Measurements from ENCODE around the gene PPP2R5B.
A peak's percentile ranks its signal among the peaks of the same experiment; 100 is the strongest.

The PPP2R5B gene

DNA sequence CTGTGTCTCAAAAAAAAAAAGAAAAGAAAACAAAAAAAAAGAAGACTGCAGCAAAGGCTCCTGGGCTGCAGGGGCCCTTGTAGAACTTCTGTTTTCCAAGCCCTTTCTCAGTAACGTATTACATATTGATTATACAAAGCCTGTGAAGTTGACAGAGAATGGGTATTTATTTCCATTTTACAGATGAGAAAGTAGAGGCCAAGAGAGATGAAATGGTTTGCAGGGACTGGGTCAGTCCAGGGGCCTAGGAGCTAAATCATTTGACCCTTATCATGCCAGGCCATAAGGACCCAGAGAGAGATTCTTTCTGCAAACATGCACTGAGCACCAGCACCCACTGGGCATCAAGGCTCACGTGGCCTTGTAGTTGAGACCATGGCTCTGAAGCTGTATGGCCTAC lies 4.5 kb downstream of the PPP2R5B start:
- DNase-seq (ENCODE audit: low read depth in 2 of 2) = no peak

DNA sequence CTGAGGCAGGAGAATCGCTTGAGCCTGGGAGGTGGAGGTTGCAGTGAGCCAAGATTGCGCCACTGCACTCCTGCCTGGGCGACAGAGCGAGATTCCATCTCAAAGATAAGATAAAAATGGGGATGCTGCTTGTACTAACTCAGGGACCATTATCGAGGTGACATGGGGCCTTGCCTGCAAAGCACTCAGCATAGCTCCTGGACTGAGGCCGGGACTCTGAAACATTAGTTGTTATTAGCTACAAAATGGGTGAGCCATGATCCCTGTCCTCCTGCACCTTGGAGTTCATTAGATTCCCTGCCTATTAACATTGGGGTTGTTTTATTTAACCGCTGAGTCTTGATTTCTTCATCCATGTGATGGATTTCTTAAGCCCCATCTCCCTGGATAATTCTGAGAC lies 5.1 kb downstream of the PPP2R5B start:
- DNase-seq (ENCODE audit: low read depth in 2 of 2) = no peak

DNA sequence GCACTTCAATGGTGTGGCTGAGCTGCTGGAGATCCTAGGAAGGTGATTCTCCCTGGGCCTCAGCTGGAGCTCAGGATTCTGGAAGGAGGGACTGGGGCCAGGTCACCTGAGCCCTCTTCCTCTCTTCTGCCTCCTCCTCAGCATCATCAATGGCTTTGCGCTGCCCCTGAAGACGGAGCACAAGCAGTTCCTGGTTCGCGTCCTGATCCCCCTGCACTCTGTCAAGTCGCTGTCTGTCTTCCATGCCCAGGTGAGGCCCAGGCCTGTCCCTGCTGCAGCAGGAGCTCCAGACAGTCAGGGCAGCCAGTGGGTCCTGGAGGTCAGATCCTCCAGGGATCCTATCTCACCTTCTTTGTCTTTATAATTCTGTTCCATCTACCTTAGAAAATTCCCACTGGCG lies 5.9 kb downstream of the PPP2R5B start:
- DNase-seq (ENCODE audit: low read depth in 2 of 2) = no peak

DNA sequence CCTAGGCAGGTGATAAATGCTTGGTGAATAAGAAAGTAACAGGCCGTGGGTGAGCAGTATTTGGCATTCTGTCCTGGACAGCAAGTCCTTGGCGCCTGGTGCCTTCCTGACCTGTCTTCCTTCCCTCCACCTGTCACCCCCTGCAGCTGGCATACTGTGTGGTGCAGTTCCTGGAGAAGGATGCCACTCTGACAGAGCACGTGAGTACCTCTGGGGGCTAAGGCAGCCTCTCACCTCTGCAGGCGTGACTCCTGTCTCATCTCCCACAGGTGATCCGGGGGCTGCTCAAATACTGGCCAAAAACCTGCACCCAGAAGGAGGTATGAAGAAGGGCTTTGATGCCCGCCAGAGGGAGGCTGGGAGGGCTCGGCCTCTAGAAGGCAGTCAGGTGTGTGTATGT lies 6.8 kb downstream of the PPP2R5B start:
- DNase-seq (ENCODE audit: low read depth in 2 of 2) = no peak

DNA sequence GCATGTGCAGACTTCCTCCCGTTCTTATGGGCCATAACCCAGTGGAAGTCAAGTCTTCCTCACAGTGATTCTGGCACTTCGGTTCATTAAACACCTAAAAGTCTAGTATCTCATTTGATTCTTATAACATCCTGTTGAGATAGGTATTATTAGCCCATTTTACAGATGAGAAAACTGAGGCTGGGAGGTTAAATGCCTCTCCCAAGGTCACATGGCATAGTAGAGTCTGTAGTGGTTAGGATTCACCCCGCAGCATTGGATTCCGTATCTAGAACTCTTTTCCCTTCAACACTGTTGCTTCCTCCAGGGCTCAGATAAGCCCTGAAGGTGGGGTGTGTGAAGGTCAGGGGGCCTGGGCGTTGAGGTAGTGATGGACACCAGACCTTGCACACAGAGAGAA lies 7.8 kb downstream of the PPP2R5B start:
- no peak for DNase-seq (ENCODE audit: low read depth in 2 of 2)

DNA sequence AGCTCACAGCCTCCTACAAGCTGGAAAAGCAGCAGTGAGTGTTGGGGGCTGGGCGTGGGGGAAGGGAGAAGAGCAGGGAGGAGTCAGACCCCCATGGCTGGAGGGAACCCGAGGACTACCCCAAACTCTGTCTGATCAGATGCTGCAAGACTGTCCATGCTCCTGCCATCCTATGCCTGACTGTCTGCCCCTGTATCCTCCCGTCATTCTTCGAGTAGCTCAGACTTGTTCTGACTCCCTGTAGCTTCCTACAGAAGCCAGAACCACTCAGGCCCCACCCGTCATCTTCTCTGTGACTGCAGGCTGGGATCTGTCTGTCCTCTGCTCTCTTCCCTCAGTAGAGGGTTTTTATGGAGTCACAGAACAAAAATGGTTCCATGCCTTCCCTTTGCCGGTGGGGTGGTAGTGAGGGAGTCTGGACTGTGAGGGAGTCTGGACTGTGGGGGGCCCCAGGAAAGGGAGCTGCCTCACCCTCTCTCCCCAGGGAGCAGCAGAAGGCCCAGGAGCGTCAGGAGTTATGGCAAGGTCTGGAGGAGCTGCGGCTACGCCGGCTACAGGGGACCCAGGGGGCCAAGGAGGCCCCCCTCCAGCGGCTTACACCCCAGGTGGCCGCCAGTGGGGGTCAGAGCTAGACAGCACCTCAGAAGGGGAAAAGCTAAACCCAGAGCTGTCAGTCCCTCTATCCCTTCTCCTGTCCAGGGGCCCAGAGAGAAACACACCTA lies 8.9 kb downstream of the PPP2R5B start:
- DNase-seq (ENCODE audit: low read depth in 2 of 2) = no peak

DNA sequence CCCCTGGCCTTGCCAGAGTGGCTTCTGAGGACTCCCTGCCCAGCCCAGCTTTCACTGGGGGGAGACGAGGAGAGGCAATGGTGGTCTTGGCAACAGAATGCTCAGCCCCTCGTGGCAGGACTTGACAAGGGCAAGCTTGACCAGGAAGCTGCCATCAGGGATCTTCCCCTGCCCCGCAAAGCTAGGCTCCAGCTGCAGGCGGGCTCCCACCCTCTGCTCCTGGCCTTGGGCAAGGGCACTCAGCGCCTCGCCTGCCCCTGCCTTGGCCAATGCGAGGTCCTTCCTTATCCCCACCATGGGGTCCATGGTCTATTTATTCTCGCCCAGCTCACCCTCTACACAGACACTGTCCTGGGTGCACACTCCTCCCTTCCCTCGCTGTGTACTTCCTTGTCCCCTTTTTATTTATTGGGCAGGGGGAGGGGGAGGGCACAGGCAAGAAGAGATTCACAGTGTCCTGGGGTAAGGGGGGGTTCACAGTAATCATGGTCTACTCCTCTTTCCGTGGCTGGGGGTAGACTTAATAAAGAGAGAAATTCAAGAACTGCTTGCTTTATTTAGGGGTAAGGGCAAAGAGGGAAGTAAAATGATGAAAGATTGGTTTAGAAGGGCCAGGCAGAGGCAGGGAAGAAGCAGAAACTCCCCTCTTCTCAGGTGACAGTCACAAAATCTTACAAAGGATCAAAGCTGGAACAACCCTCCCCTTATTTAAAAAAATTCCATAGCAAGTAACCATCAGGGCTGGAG lies 9.6 kb downstream of the PPP2R5B start:
- no peak for DNase-seq (ENCODE audit: low read depth in 2 of 2)

DNA sequence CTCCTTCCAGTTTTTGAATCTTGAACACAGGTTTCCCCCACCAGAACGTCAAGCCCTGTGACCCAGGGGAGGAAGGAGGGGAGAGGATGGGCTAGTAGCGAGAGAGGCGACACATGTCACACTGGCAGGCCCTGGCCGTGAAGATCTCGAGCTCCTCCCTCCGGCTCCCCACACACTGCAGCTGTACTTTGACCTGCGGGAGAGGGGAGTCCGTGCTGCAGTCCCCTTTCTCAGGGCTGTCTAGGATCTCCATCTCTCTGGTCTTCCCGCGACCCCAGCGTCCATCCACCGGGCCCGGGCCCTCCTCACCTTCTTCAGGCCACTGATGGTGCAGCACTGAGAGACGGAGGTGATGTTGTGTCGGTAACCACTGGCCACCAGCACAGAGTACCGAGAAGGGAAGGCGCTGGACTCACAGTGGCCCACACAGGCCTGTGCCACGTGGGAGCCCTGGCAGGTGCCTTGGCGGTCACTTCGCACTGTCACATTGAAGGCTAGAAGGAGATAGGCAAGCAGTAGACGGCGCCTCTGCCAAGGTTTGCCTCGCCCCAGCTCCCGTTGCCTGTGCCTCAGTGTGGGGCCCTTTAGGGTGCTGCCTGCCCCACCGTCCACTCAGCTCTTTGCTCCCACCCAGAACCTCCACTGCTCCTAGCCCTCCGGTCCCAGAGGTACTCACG lies 10.3 kb downstream of the PPP2R5B start:
- DNase-seq (ENCODE audit: low read depth in 2 of 2) = no peak

DNA sequence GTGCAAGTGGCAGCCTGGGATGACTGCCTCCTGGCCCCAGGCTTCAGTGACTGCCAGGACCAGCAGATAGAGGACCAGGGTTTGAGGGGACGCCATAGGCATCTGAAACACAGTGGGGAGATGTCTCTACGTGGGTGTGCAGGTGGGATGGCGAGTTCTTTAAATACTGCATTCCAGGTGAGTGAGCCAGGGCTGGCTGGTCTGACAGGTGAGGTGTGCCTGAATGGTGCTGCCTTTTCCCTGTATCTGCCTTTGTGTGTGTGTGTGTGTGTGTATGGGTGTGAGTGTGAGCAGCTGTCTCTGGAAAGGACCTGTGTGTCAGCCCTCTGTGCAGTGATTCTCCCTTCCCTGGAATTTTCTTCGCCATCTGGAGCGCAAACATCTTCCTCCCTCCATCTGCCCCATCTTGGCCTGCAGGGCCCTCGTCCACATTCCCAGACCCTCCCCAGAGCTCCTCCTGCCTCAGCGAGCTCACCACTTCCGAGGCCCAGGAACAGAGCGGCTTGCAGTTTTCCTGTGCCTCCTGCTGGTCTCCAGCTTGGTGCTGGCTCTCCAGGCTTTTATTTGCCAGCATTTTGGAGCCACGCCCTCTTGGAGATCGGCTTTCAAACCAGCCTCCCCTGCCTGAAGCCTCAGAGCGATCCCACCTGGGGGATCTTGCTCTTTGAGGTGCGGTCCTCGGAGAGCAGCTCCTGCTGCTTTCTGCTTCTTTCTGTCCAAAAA lies 11.0 kb downstream of the PPP2R5B start, which contains the start of gene GPHA2:
Gene GPHA2 (minus strand): TSS at position 535 of the 723 bp plus-strand sequence. CDS start 433 bp downstream, at position 102.
- DNase-seq (ENCODE audit: low read depth in 2 of 2) = no peak

DNA sequence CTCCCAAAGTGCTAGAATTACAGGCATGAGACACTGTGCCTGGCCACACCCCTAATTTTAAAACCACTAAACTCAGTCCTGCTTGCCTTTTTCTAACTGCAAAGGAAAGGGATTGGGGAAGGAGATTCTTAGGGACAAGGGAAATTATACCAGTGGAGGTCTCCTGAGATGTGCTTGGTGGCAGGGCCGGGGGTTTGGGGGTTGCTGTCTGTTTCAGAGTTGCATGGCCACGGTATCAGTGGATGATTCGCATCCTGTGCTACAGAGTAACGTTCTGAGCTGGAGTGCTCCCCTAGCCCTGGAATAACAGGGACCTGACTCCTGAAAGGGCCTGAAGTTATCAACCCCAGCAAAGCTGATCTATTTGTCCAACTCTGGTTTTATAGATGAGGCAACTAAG lies 12.1 kb downstream of the PPP2R5B start:
- no peak for DNase-seq (ENCODE audit: low read depth in 2 of 2)

DNA sequence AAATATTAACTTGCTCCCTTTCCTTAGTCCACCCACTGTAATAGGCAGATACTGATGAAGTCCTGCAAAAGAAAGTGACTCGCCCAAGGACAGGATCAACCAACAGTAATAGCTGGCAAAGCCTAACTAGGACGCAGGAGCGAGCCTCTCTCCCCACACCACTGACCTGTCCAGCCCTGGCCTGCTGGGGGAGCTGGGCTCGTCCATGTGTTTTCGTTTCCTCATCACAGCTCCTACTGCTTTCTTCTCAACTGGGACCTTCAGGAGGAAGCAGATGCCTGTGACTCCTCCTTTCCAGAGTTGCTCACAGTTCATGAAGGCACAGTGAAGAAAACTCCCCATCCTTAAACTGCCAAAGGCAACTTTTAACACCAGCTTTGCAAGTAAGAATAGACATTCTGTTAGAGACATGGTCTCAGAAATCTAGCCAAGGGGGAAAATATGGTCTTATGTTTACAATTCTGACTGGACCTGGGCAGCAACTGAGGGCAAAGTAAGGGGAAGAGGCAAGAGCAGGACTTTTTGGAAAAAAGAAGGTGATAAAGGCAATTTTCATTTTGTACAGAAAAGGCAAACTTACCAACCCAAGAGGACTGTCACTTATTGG lies 22.8 kb downstream of the PPP2R5B start:
- no peak for DNase-seq (ENCODE audit: low read depth in 2 of 2)

DNA sequence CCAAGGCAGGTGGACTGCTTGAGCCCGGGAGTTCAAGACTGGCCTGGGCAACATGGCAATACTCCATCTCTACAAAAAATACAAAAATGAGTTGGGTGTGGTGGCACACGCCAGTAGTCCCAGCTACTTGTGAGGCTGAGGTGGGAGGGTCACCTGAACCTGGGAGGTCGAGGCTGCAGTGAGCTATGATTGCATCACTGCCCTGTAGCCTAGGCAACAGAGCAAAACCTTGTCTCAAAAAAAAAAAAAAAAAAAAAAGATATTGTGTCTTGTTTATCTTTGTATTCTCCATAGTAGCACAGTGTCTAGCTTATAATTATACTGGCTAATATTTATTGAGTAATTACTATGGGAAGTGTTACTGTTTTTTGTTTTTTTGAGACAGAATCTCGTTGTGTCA lies 27.0 kb downstream of the PPP2R5B start:
- DNase-seq (ENCODE audit: low read depth in 2 of 2) = no peak

DNA sequence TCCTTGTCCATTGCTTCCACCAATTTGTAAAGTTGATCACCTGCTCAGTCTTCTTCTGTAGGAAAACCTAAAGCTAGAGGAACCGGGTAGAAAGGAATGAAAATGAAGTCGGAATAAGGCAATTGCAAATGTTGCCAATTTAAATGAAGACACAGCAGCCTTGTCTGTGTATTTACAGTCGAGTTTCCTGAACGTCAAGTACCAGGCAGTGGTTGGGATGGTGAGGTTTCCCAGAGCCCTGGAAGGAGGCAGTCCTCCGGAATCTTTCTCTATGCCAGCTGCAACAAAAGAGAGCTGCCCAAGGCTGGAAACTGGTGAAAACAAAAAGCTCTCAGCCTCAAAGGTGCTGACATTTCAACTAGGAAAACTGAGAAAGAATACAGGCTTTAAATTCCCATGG lies 29.7 kb downstream of the PPP2R5B start:
- DNase-seq (ENCODE audit: low read depth in 2 of 2) = no peak

DNA sequence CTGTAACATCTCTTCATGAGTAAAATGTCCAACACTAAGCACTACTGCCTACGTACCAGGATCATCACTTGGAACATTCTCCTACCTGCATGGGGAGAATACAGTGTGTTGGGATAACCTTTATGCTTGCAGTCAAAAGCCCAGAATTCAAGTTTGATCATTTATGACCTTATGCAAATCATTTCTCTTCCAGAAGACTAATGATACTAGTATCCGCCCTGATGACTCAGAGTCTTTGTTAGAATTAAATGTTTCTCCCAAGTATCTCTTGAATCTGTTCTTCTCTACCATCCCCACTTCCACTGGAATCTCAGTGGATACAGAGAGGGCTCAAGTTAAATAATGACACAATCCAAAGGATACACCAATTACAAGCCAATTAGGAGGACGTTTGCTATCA lies 35.0 kb downstream of the PPP2R5B start:
- no peak for DNase-seq (ENCODE audit: low read depth in 2 of 2)

DNA sequence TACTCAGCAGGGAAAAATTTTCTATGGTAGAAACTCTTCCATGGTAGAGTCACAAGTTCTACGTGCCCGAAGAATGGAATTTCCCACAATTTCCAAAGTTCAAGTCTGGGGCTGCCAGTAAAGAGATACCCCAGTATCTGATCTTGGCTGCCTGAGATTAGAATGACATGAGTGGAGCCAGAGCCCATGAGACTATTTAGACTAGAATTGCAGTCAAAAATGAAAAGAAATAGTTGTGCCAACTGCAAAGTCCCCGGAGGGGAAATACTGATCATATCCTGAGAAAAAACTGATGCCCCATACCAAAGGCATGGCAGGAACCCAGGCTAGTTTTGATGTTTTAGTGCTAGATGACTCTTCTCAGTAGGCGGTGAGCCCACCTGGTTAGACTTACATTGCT lies 36.2 kb downstream of the PPP2R5B start:
- no peak for DNase-seq (ENCODE audit: low read depth in 2 of 2)

DNA sequence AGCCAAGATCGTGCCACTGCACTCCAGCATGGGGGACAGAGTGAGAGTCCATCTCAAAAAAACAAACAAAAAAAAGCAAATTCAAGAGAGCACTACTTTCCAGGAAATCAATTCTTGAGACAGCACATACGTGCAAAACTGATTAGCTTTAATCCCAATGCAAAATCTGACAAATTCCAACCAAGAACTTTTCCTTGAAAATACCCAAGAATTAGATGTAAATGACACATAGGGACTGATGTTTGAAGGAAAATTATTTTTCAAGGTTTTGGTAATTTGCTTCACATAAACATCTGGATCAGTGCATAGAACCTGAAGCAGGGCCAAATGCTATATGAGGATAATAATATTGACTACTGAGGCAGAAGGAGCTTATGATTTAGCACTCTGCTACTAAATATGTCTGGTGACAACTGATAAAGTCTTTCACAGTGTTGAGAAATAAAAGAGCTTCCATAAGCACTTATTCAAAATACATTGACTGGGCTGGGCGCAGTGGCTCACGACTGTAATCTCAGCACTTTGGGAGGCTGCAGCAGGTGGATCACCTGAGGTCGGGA lies 38.7 kb downstream of the PPP2R5B start:
- DNase-seq (ENCODE audit: low read depth in 2 of 2) = no peak

DNA sequence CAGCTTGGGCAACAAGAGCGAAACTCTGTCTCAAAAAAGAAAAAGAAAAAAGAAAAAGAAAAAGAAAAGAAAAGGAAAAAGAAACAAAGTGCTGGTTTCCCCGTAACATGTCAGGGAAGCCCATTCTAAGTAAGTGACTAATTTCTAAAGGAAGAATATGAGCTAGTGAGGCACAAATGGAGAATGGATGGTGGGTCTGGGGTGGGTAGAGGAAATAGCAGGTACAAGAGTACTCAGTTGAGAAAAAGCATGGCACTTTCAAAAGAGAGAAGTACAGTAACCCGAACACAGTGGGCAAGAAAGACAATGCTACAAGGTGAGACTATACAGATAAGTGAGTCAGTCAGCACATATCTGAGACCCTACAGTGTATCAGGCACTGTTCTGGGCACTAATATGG lies 42.9 kb downstream of the PPP2R5B start:
- DNase-seq (ENCODE audit: low read depth in 2 of 2) = no peak

DNA sequence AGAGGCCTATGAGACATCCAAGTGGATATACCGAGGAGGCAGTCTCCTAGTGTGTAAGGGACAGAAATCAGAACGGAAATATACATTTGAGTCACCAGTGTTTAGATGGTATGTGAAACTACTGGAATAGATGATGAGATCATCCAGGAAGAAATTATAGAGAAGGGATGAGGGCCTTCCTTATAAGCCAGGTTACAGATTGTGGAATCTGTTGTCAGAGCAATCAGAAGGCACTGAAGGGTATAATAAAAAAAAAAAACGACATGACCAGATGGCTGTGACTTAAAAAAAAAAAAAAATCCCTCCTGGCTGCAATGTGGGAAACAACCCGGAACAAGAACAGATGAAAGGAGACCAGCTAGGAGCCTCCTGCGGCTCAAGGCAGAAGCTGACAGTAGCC lies 44.7 kb downstream of the PPP2R5B start:
- no peak for DNase-seq (ENCODE audit: low read depth in 2 of 2)

DNA sequence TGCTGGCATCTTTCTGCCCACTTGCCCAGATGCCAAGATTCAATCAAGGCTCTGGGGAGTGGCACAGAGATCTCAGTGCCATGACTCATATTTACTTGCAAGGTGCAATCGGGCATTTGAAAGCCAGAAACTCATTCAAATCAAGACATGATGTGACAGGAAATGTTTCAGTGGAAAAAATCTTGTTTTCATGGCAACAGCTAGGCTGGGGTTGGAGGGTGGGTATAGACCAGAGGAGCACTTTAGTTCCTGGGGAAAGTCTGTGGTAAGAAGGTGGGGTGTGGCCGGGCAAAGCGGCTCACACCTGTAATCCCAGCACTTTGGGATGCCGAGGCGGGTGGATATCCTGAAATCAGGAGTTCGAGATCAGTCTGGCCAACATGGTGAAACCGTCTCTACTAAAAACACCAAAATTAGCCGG lies 46.3 kb downstream of the PPP2R5B start:
- no peak for DNase-seq (ENCODE audit: low read depth in 2 of 2)

DNA sequence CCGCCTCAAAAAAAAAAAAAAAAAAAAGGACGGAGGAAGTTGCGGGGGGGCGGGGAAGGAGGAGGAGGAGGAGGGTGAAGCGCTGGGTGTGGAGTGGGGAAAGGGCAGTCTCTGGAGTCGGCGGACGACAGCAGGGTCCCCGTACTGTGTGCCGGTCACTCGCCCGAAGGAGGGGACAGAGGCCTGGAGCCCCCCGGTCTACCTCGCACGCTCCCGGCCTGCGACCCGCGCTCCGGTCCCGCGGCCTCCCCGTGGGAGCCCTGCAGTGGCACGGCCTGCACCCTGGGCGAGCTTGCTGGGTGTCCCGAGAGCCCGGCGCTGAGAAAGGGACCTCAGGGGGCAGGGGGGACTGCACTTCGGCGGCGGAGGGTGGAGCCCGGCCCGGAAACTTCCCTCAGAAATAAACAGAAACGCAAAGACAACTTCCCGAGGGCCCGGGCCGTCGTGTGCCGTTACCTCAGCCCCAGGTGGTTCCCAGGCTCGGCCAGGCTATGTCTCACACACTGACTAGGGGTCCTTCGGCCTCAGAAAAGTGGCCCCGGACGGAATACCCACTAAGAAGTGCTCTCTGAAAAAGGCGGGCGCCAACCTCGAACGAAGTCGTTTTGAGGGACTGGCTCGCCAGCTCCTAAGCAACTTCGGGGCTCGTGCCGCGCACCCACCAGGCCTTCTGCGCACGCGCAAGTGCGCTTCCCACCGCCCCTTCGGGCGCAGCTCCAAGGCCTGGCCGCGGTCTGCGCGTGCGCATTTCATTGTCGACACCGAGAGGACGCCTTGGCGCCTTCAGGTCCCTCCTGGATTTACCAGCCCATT lies 47.1 kb downstream of the PPP2R5B start, which contains the start of gene MAJIN:
Gene MAJIN (minus strand): TSS at position 688 of the 813 bp plus-strand sequence. CDS start 12,703 bp downstream, outside the sequence.
- DNase-seq (ENCODE audit: low read depth in 2 of 2) = peak; percentile 72 to 86
